8988T (cell line): ENCODE measurements around the gene METAP2.

ENCODE experiments used
- DNase-seq: peaks from one replicate; pipeline ENCODE4 v3.0.0; 2011

Gene METAP2

GRCh38 chr12:95553197-95553943 is 79.4 kb downstream of the METAP2 start:
- no peak for DNase-seq

- no peak for DNase-seq
These were observed 80.7 kb downstream of the METAP2 start for GRCh38 chr12:95554532-95555071.

- DNase-seq: no peak
These were observed 83.7 kb downstream of the METAP2 start for GRCh38 chr12:95557625-95558024.
